OCI-LY7 (cell line): ENCODE results near the gene PRAC2. TPM values are rescaled to one million over a fixed set of nuclear protein-coding genes. Genes with fewer than 3 reads are reported as not detected.
"Not testable (repeated sequence)": the region's sequence is repeated elsewhere in the genome, so short reads cannot be mapped to it uniquely, and the experiment has no call there.

Experiments used
- BruUV-seq: library from RNA; stranded (reverse); fragments of 400-500 nt; replicated peaks from 2 replicates; lab custom pipeline; 2021; lab: Mats Ljungman, UMichigan
- CTCF ChIA-PET: fragments of 300-600 bp; sonication (Branson Sonifier 250); formaldehyde crosslinking; loops from one replicate; lab custom pipeline; 2022; ENCODE audit warnings: antibody characterized with exemption; ENCODE audit not compliant: unreplicated experiment; lab: Charles Lee
- POLR2A ChIA-PET: fragments of 300-600 bp; sonication (Branson Sonifier 250); formaldehyde crosslinking; loops from one replicate; lab custom pipeline; 2022; ENCODE audit warnings: antibody characterized with exemption; lab: Charles Lee
- DNase-seq: peaks from one replicate; pipeline ENCODE4 v3.0.0-alpha.2; 2015; ENCODE audit warnings: low spot score
- H2AFZ ChIP-seq: fragments of 200-600 bp; sonication (generic), shearing (Covaris generic); 2 replicates; pipeline ENCODE4 v1.6.1; 2014; ENCODE audit warnings: mild to moderate bottlenecking, antibody characterized with exemption, low read length, moderate library complexity
- H3K27ac ChIP-seq: fragments of 200-600 bp; sonication (generic); 2 replicates; pipeline ENCODE4 v1.5.1; 2014; ENCODE audit warnings: mixed run types, low read depth, mild to moderate bottlenecking, moderate library complexity, low read length, inconsistent platforms; ENCODE audit not compliant: poor library complexity, severe bottlenecking
- H3K36me3 ChIP-seq: fragments of 200-600 bp; sonication (generic); 2 replicates; pipeline ENCODE4 v1.6.1; 2014; ENCODE audit warnings: mild to moderate bottlenecking, antibody characterized with exemption, low read length, moderate library complexity, mixed read lengths; ENCODE audit not compliant: insufficient read depth
- H3K4me1 ChIP-seq: fragments of 200-600 bp; sonication (generic); 2 replicates; pipeline ENCODE4 v1.5.1; 2014; ENCODE audit warnings: mild to moderate bottlenecking, low read length; ENCODE audit not compliant: insufficient read depth, poor library complexity, severe bottlenecking
- H3K4me2 ChIP-seq: fragments of 200-600 bp; sonication (generic); 2 replicates; pipeline ENCODE4 v1.6.1; 2014; ENCODE audit warnings: mild to moderate bottlenecking, low read length
- H3K4me3 ChIP-seq: fragments of 200-600 bp; sonication (generic); 2 replicates; pipeline ENCODE4 v1.5.1; 2014; ENCODE audit warnings: mild to moderate bottlenecking, low read depth, low read length; ENCODE audit not compliant: poor library complexity, severe bottlenecking
- H3K79me2 ChIP-seq: fragments of 200-600 bp; sonication (generic); 2 replicates; pipeline ENCODE4 v1.6.1; 2016; ENCODE audit warnings: low read depth, mild to moderate bottlenecking, low read length, moderate library complexity, mixed read lengths; ENCODE audit not compliant: insufficient read depth
- H3K9me2 ChIP-seq: fragments of 200-600 bp; sonication (generic); 2 replicates; pipeline ENCODE4 v1.6.1; 2016; ENCODE audit warnings: mild to moderate bottlenecking, low read length, mixed read lengths; ENCODE audit not compliant: insufficient read depth
- H3K9me3 ChIP-seq: fragments of 200-600 bp; sonication (generic); 2 replicates; pipeline ENCODE4 v1.6.1; 2014; ENCODE audit warnings: mild to moderate bottlenecking, mixed run types, low read length, mixed read lengths
- H4K20me1 ChIP-seq: fragments of 200-600 bp; sonication (generic); 2 replicates; pipeline ENCODE4 v1.6.1; 2014; ENCODE audit warnings: mild to moderate bottlenecking, antibody characterized with exemption, low read length, moderate library complexity, mixed read lengths; ENCODE audit not compliant: insufficient read depth
- CTCF ChIP-seq: fragments of 200-600 bp; sonication (generic); conservative IDR thresholded peaks from 2 replicates; pipeline ENCODE4 v1.5.1; 2014; ENCODE audit warnings: mild to moderate bottlenecking, antibody characterized with exemption, low read length, moderate library complexity, mixed read lengths
- EZH2phosphoT487 ChIP-seq: fragments of 200-600 bp; sonication (generic); IDR thresholded peaks from 2 replicates; pipeline ENCODE4 v1.6.1; 2018; ENCODE audit warnings: low read depth, borderline replicate concordance, mild to moderate bottlenecking, mixed run types, antibody characterized with exemption, low read length, moderate library complexity, mixed read lengths
- intact Hi-C: fragments of 100-400 bp; cut with micrococcal nuclease; formaldehyde crosslinking; loops from one replicate; pipeline ENCODE4 v1.10.0; 2022; ENCODE audit not compliant: unreplicated experiment
- total RNA-seq, 2 experiments: library from RNA; depleted of rRNA in 1 of 2; stranded (reverse); fragments of >200 nt in 1 of 2; shearing (Covaris generic) in 1 of 2; gene quantifications; 2 replicates each; pipeline ENCODE4 v1.2.3, GENCODE V29; 2014 to 2022

PRAC2 gene
- total RNA-seq, 2 experiments from 2014 or later, result not detected

- POLR2A ChIA-PET, result interaction anchor here (0.6 kb wide), 1 partner anchor 161 kb away, joined by 4 read pairs; no protein-coding TSS in a partner anchor
- no peaks in the 10 kb centered on the region for H3K9me2 ChIP-seq
- H3K79me2 ChIP-seq, result no peaks in the 10 kb centered on the region
- intact Hi-C loops, result no loop called here
- no peak overlapping the region for H3K4me2 ChIP-seq
- no peak overlapping the region for H3K4me3 ChIP-seq
- no peak for DNase-seq
- no peaks in the 10 kb centered on the region for H3K9me3 ChIP-seq
- TF ChIP-seq EZH2phosphoT487 (no peak), CTCF (no peak)
- no peaks in the 10 kb centered on the region for H3K4me1 ChIP-seq
- H3K27ac ChIP-seq, result no peak overlapping the region
- no peaks in the 10 kb centered on the region for H4K20me1 ChIP-seq
- BruUV-seq, result no TSS peak
- no peak overlapping the region for H2AFZ ChIP-seq
- H3K36me3 ChIP-seq, result no peaks in the 10 kb centered on the region
- CTCF ChIA-PET, result no interaction called here
These were observed 7.2 kb upstream of the PRAC2 start for GRCh38 chr17:48715496-48716399.

DNA sequence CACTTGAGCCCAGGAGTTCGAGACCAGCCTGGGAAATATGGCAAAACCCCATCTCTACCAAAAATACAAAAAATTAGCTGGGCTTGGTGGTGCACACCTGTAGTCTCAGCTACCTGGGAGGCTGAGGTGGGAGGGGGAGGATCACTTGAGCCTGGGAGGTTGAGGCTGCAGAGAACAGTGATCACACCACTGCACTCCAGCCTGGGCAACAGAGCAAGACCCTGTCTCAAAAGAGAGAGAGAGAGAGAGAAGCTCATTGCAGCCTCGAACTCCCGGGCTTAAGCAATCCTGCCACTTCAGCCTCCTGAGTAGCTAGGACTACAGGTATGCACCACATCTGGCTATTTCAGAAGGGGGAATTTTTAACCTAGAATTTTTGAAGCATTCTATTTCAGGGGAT lies 6.4 kb upstream of the PRAC2 start:
- H3K4me3 ChIP-seq, H3K4me2 ChIP-seq, CTCF ChIA-PET, H4K20me1 ChIP-seq, H3K27ac ChIP-seq, H3K9me2 ChIP-seq, H3K4me1 ChIP-seq, H3K36me3 ChIP-seq, H2AFZ ChIP-seq, POLR2A ChIA-PET, intact Hi-C loops, DNase-seq, H3K79me2 ChIP-seq, H3K9me3 ChIP-seq, BruUV-seq: not testable (repeated sequence)

DNA sequence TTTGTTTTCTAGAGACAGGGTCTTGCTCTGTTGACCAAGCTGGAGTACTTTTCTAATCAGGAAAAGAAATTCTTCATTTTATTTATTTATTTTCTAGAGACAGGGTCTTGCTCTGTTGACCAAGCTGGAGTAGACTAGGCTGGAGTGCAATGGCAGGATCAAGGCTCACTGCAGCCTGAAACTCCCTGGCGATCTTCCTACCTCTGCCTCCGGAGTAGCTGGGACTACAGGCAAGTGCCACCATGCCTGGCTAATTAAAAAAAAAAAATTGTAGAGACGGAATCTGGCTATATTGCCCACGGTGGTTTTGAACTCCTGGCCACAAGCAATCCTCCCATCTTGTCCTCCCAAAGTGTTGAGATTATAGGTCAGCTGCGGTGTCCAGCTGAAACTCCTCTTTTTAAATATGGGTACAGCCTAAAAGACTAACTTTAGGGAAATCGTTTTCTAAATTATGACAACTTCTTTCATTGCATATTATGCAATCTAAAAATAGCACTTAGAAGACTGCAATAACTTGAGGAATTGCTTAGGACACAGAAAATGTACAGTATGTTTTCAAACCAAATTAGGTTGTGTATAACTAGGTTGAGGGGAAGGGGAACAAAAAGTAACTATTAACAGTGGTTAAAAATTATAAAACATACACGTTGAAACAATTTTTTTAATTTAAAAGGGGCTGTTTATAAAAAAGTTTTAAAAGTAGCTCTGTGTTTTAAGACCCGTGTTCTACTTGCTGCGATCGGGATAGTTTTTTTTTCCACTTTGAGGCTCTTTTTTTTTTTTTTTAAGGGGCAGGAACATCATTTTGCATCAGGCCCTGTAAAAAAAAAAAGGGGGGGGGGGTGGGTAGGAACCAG lies 5.4 kb upstream of the PRAC2 start:
- Histone ChIP-seq H3K27ac (no peak overlapping the region), H3K79me2 (no peaks in the 10 kb centered on the region), H2AFZ (no peak overlapping the region), H3K4me3 (no peak overlapping the region), H3K36me3 (no peaks in the 10 kb centered on the region), H4K20me1 (no peaks in the 10 kb centered on the region), H3K4me1 (no peaks in the 10 kb centered on the region), H3K9me2 (no peaks in the 10 kb centered on the region), H3K4me2 (no peak overlapping the region), H3K9me3 (no peaks in the 10 kb centered on the region)
- POLR2A ChIA-PET, result no interaction called here
- DNase-seq, result no peak
- BruUV-seq, result no TSS peak
- intact Hi-C loops, result no loop called here
- no peak for TF ChIP-seq EZH2phosphoT487
- no peak for TF ChIP-seq CTCF
- CTCF ChIA-PET, result no interaction called here
